BE2C (cell line): ENCODE data around the gene XYLT2.
"Not testable (repeated sequence)": the region's sequence is repeated elsewhere in the genome, so short reads cannot be mapped to it uniquely, and the experiment has no call there.

Source experiments
- DNase-seq: peaks from one replicate; pipeline ENCODE4 v3.0.0-alpha.2; 2020
- H3K27me3 ChIP-seq: fragments of 250-450 bp; sonication (Bioruptor Pico); 2 replicates; pipeline ENCODE4 v1.5.1; 2020; ENCODE audit warnings: mild to moderate bottlenecking
- H3K36me3 ChIP-seq: fragments of 250-450 bp; sonication (Bioruptor Pico); 2 replicates; pipeline ENCODE4 v1.5.1; 2020; ENCODE audit warnings: mild to moderate bottlenecking
- H3K4me1 ChIP-seq: fragments of 250-450 bp; sonication (Bioruptor Pico); 2 replicates; pipeline ENCODE4 v1.5.1; 2020
- H3K4me3 ChIP-seq: 2 replicates; pipeline ENCODE4 v1.5.1; 2011; ENCODE audit warnings: low read depth, low read length
- H3K9me3 ChIP-seq: fragments of 250-450 bp; sonication (Bioruptor Pico); 2 replicates; pipeline ENCODE4 v1.5.1; 2020
- CTCF ChIP-seq: IDR thresholded peaks from 2 replicates; pipeline ENCODE4 v1.5.1; 2012; ENCODE audit warnings: mild to moderate bottlenecking, low read depth, low read length

The XYLT2 gene

GRCh38 chr17:50396261-50397110 lies 50.6 kb downstream of the XYLT2 start:
- Histone ChIP-seq H3K4me1 (no peaks in the 10 kb centered on the region), H3K27me3 (no peaks in the 10 kb centered on the region), H3K36me3 (peaks cover 31% of the 10 kb centered on the region), H3K9me3 (no peaks in the 10 kb centered on the region), H3K4me3 (peak overlapping the region; percentile 98)
- DNase-seq, result peak; percentile 43
- TF ChIP-seq CTCF, result no peak

- H3K9me3 ChIP-seq, result no peaks in the 10 kb centered on the region
- peak within 1 kb of the TSS; percentile 98 for H3K4me3 ChIP-seq
- peak; percentile 93 for DNase-seq
- TF ChIP-seq CTCF, result peak; percentile 79
- no peaks in the 10 kb centered on the region for H3K4me1 ChIP-seq
- H3K27me3 ChIP-seq, result no peaks in the 10 kb centered on the region
- H3K36me3 ChIP-seq, result peaks cover 23% of the 10 kb centered on the region
Observed at GRCh38 chr17:50397111-50397918, 51.4 kb downstream of the XYLT2 start, which contains the start of gene LRRC59. TSS of gene LRRC59 (minus strand) at chr17:50397523. CDS start at chr17:50397317, 206 bp downstream.

- TF ChIP-seq CTCF, result no peak
- no peak for DNase-seq
- Histone ChIP-seq H3K4me1 (no peaks in the 10 kb centered on the region), H3K36me3 (peaks cover 17% of the 10 kb centered on the region), H3K9me3 (no peaks in the 10 kb centered on the region), H3K27me3 (no peaks in the 10 kb centered on the region), H3K4me3 (peak overlapping the region; percentile 98)
Observed at GRCh38 chr17:50397919-50398285, 52.0 kb downstream of the XYLT2 start.

- H3K4me3 ChIP-seq, H3K4me1 ChIP-seq, DNase-seq, H3K27me3 ChIP-seq, H3K9me3 ChIP-seq: not testable (repeated sequence)
- peaks cover 12% of the 10 kb centered on the region for H3K36me3 ChIP-seq
Observed at GRCh38 chr17:50398672-50399071, 52.7 kb downstream of the XYLT2 start.

DNA sequence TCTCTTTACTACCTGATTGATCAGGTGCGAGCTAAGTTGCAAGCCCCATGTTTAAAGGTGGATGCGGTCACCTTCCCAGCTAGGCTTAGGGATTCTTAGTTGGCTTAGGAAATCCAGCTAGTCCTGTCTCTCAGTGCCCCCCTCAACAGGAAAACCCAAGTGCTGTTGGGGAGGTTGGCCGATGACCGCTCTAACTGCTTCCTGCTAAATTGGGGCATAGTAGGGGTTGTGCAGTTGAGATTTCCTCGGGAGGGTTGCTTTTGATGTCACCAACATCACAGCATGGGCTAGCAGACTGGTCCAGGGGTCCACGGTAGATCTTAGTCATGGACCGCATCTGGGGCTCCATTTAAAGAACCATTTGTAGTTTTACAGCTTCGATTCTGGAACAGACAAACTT lies 53.7 kb downstream of the XYLT2 start:
- H3K27me3 ChIP-seq, DNase-seq, H3K9me3 ChIP-seq, H3K4me3 ChIP-seq, H3K36me3 ChIP-seq, H3K4me1 ChIP-seq: not testable (repeated sequence)

DNA sequence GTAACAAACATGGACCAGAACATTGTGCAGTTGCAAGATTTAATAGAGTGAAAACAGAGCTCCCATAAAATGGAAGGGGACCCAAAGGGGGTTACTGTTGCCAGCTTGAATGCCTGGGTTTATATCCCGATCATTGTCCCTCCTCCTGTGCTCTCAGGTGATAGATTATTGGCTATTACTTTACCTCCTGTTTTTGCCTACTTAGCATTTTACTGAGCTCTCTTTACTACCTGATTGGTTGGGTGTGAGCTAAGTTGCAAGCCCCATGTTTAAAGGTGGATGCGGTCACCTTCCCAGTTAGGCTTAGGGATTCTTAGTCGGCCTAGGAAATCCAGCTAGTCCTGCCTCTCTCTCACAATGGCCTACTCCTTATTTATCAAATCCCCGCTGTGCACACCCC lies 59.4 kb downstream of the XYLT2 start:
- H3K36me3 ChIP-seq, H3K4me1 ChIP-seq, H3K4me3 ChIP-seq, H3K9me3 ChIP-seq, DNase-seq: not testable (repeated sequence)
- peaks cover 23% of the 10 kb centered on the region for H3K27me3 ChIP-seq

- no peaks in the 10 kb centered on the region for H3K4me1 ChIP-seq
- no peak for TF ChIP-seq CTCF
- no peak for DNase-seq
- H3K36me3 ChIP-seq, result no peaks in the 10 kb centered on the region
- no peaks in the 10 kb centered on the region for H3K9me3 ChIP-seq
- peaks cover 23% of the 10 kb centered on the region for H3K27me3 ChIP-seq
- no peak overlapping the region for H3K4me3 ChIP-seq
Observed at GRCh38 chr17:50406578-50406977, 60.7 kb downstream of the XYLT2 start.
